LHCN-M2 (cell line): ENCODE results near the gene ADGRL4. TPM values are rescaled to one million over a fixed set of nuclear protein-coding genes. Genes with fewer than 3 reads are reported as not detected.
"Not testable (repeated sequence)": the region's sequence is repeated elsewhere in the genome, so short reads cannot be mapped to it uniquely, and the experiment has no call there.

Experiments used
- DNase-seq: peaks from one replicate; pipeline ENCODE4 v3.0.0-alpha.2; 2012; ENCODE audit warnings: low read depth
- total RNA-seq: library from RNA; depleted of rRNA; stranded (reverse); fragments of >200 nt; gene quantifications from 2 replicates; pipeline ENCODE4 v1.2.3, GENCODE V29; 2014

The ADGRL4 gene
- total RNA-seq, 1 experiment from 2014 or later = 2.0 TPM

DNA sequence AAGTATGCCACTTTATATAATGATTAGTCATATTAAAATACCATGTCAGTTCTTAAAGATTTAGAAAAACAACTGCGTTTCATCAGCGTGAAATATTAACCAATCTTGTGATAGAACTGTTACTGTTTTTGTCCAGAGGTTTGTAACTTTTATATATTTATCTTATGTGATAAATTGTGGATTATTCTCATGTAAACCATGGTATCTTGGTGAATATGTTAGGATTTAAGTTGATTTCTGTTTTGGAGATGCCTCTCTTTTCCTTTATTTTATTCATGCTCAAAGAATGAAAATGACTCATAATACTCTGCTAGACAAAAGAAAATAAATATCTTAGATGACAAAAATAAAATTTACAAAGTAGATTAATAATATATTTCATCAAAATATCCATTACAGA is 88.4 kb downstream of the ADGRL4 start:
- DNase-seq = peak; percentile 26

DNA sequence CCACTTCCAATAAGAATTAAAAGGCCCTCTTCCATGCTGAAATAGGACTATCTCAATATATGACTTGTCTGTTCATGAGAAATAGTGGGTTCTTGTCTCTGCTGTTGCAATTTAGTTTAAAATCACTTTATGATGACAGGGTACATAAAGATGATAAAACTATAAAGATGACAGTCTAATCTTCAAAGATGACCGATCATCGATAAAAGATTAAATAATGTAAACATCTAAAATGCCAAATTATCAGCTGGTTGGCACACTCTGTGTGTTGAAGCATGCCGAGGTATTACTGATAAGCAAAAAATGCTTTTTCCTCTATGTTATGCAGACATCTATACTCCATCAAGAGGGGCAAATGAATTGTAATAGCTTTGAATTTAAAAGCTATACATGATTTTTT is 89.5 kb downstream of the ADGRL4 start:
- no peak for DNase-seq

DNA sequence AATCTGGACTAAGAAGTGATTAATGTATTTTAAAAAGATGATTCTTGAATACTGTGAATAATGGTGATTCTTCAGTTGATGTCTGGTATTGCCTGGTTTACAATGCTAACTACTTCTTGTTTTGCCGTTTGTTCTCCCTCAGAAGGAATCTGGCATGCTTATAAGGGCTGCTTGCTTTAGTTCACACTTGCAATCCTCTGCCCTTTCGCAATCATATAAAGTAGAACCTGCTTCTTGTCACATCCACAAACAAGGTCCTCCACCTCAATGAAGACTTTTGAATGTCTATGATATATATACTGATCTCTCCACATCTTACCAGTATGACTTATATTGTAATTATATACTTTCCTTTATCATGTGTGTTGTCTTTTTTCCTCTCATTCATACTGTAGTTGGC is 92.6 kb downstream of the ADGRL4 start:
- DNase-seq = no peak

DNA sequence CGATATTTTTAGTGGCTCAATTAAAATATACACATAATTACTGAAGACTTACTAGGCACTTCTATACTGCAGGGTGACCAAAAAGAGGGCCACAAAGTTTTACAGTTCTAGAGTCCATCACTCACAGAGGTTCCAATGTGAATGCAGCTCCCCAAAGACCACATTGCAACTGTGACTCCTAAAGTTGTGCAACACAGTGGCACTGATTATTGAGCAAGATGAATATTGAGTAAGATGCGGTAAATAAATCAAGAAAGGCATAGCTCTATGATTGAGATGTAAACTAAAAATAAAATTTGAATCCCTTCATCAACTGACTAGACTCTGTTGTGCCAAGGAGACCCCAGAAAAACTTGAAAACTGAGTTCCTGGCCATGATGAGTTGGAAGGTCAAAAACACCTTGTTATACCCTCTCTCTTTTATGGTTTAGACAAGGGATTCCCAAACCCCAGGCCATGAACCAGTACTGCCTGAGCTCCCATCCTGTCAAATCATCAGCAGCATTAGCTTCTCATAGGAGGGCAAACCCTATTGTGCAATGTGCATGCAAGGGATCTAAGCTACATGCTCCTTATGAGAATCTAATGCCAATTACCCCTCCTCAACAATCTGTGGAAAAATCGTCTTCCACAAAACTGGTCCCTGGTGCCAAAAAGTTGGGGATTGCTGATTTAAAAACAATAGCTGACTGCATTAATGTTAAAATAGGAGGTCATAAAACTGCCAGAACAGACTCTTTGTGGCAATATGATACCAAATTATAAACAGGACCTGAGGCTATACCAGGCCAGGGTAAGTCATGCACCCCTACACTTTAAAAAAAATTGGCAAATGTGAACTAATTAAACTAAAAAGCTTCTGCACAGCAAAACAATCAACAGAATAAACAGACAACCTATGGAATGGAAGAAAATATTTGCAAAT is 94.3 kb downstream of the ADGRL4 start:
- peak; percentile 15 for DNase-seq

DNA sequence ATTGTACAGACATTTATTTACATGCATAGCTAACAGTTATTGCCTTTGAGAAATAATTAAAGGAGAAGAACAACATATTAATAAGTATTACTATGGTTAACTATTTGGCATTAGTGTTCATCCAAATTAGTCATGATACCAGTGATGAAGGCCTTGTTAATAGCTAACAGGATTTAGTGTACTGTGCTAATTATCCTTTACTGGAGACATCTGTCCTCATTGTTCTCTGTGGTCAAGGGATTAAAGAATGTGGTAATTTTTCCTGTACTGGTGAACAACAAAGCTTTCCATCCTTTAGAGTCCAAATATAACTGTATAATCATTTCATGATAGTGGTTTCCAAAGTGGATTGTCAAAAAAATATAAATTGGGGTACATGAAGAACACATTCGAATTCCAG is 103.9 kb downstream of the ADGRL4 start:
- peak; percentile 45 for DNase-seq

DNA sequence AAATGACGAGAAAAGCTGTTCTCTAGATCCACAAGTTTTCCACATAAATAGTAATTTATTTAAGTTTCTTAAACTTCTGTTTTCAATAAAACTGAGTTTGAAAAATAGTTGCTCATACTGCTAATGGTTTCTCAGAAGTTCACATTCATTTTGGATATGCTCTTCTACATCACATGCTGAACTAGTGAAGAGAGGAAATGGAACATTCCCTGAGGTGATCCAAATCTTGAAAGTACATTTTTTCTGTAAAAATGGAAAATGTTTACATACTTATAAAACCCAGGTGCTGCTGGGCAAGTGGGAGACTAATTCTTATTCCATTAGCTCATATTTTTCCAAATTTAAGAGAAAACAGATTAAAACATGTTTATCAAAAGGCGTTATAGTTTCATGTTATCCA is 111.7 kb downstream of the ADGRL4 start:
- no peak for DNase-seq

DNA sequence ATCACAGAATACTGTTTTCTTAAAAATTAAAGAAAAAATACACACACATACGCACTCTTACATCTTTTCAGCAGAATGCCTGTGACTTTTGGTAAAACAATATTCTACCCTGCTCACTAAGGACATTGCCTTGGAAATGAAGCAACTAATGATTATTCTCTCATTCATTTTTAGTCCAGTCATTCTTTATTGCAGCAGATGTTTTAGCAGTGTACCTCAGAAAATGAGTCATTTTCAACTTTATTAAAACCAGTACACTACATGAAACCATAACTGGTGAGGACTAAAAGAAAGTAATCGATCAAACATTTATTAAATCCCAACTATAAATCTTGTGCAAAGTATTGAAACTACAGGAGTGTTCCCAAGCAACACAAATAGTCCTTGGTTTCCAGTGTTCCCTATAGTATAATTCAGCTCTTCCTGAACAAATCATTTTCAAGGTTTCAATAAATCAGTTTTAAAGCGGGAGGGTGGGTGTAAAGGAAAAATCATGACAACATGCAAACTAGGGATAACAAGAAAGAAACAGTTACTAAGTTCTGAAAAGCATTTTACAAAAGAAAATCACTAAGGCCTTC is 114.2 kb downstream of the ADGRL4 start:
- DNase-seq = peak; percentile 56

DNA sequence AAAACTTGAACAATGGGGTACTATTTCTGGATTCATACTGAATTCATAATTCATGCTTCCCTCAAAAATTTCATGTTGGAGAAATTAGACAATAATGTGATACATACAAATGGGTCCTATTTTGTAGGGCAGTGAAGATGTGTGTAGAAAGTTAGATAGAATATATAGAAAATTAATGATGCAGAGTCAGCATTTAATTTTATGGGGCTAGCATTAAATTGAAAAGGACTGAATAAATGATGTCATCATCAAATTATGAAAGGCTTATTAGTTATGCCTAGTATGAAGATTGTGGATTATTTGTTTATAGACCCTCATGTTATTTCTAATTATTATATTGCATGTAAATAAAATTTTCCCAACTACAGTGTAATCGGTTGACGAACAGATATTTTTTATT is 119.1 kb downstream of the ADGRL4 start:
- no peak for DNase-seq

DNA sequence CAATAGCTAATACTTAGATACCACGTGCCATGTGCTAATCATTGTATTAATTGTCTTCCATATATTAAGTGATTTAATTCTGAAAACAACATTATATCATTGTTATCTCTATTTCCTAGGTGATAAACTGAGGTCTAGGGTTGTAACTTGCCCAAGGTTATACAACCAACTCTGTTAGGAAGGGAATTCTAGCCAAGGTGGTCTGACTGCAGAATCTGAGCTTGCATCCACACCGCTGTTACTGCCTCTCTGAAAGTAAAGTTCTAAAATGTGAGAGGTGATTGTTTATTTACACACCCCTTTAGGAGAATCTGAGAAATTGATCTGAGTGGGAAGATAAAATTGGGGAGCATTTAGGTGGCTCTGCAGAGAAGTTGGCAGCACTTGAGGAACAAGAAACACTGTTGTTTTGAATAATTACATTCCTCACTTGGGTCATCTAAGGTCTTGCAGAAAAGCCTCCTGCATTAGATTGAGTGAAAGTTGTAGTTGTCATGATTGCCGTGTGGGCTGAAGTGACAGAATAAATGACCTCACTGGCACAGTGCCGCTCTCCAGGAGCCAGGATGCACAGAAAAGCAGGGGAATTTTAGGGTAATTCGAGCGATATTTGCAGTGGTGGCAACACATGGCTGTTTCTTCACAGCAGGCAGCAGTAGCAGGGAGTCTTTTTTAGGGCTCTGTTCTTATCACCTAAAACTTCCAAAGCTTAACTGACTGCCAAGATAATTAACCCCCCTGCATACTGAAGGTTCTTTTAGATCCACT is 121.7 kb downstream of the ADGRL4 start:
- DNase-seq = peak; percentile 18

DNA sequence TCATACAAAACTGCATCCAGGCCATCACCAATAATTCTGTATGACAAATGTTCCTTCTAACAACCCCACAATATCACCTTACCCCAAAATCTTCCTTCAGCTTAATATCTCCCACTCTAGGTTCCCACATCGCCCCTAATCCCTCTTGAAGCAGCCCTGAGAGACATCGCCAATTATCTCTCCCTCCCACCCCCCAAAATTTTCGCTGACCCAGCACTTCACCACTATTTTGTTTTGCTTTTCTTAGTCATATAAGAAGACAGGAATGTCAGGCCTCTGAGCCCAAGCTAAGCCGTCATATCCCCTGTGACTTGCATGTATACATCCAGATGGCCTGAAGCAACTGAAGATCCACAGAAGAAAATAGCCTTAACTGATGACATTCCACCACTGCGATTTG is 126.3 kb downstream of the ADGRL4 start:
- no peak for DNase-seq

DNA sequence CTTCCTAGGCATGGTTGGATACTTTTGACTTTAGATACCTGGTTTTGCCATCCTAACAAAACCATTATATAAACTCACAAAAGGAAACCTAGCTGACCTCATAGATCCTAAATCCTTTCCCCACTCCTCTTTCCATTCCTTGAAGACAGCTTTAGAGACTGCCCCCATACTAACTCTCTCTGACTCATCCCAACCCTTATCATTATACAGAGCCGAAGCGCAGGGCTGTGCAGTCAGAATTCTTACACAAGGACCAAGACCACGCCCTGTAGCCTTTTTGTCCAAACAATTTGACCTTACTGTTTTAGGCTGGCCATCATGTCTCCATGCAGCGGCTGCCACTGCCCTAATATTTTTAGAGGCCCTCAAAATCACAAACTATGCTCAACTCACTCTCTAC is 130.5 kb downstream of the ADGRL4 start:
- not testable (repeated sequence) for DNase-seq

DNA sequence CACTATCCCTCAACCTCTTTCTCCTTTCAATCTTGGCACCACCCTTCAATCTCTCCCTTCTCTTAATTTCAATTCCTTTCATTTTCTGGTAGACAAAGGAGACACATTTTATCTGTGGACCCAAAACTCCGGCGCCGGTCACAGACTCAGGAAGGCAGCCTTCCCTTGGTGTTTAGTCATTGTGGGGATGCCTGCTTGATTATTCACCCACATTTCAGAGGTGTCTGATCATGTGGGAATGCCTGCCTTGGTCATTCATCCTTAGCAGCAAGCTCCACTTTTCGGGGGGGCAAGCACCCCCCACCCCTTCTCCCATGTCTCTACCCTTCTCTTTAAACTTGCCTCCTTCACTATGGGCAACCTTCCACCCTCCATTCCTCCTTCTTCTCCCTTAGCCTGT is 133.7 kb downstream of the ADGRL4 start:
- DNase-seq = peak; percentile 68

DNA sequence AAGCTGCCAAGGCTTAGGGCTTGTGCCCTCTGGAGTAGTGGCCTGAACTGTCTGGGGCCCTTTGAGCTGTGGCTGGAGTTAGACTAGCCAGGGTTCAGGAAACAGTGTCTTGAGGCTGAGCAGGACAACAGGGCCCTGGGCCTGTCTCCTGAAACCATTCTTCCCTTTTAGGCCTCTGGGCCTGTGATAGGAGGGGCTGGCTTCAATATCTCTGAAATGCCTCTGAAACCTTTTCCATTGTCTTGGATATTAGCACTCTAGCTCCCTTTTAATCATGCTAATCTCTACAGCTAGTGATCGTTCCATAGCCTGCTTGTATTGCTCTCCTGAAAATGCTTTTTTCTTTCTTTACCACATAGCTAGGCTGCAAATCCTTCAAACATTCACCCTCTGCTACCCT is 135.3 kb downstream of the ADGRL4 start:
- DNase-seq = no peak

DNA sequence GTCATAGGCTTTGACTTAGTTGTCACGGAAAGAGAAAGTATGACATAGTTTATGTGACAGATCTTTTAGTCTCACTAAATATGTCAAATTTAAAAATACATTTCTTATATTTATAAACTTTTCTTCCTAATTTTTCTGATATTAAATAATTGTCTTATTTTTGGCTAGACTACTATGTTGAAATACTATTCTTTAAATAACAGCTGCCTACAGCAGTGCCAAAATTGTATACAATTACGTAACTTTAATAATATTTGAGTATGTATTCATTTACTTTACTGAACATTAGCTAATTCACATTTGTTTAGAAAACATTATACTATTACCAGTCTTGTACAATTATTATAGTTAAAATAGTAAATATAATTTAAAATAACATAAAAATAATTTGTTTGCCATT is 137.4 kb downstream of the ADGRL4 start:
- no peak for DNase-seq

DNA sequence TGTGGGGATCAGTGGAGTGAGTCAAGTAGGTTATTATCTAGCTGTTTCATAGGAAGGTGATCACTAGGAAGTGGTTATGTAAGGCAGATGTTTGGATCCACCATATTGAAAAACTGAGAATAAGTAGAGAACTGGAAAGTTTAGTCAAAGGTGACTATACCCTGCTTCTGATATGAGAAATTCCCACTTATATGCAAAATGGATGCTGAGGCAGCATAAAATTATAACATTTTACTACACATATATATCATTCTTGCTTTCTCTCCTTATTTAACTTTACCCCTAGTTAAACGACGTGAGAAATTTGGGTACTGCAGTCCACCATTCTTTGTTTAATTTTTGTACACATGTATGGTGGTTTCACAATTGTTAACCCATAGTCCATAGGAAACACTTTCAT is 142.4 kb downstream of the ADGRL4 start:
- no peak for DNase-seq

DNA sequence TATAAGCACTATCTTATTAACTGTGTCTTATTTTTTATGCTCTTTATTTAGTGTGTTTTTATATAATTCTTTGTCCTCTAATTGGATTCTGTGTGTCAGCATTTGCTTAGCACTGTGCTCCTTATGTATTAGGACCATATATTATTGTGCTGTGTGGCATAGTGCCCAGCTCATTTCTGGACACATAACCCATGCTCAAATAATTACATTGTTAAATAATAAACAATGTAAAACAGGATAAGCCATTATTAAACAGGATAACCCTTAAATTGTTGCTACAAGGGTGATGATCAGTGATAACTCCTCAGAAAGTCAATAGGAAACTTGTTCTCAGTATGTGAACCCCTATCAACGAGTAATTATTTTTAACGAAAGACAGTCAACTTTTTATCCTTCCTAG is 150.4 kb downstream of the ADGRL4 start:
- no peak for DNase-seq

DNA sequence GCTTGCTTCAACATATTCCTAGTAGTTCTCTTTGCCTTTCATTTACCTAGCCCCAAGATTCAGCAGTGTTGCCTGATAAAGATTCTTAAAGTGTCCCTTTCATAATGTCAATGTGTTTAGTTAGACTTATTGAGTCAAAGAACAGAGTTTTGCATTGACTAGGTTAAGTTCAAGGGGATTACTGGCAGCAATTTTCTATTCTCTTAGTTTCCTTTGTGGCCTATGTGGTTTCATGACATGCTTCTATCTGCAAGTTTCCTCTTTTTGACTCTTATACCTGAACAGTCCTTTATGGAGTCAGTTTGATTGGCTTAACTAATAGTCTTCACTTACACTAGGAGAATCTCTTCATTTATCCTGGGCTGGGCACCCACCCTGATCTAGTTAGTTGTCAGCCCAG is 151.3 kb downstream of the ADGRL4 start:
- no peak for DNase-seq

DNA sequence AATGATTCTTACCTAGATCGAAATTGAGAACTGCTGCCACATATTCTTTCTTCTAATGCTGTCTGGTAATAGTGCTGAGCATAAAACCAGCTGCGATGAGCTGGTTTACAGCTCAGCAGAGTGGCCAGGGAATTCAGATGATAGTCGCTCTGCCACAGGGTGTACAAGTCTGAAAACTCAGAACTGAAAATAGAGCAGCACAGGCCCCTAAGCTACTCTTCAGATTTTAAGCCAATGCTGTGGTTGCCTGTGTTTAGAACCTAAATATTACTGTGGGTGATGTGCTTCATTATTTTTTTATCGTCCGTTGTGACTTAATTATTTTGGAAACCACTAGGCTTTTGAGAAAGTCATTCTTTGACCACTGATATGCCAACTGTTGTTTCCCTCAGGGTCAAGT is 152.0 kb downstream of the ADGRL4 start:
- no peak for DNase-seq

DNA sequence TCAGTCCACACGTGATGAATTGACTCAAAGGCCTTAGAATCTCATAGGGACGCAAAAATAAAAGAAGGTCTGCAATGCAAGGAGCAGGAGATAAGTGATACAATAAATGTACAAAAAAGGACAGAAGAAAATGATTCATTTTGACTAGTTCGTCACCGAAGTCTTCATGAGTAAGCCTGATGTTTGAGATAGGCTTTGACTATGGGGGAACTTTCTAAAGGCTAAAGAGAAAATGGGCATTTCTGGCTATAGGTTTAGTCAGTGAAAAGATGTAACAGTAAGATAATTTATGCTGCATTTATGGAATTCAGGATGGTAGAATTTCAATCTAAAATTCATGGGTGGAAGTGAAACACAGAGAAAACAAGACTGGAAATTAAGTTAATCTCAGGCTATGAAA is 163.0 kb downstream of the ADGRL4 start:
- DNase-seq = peak; percentile 26

DNA sequence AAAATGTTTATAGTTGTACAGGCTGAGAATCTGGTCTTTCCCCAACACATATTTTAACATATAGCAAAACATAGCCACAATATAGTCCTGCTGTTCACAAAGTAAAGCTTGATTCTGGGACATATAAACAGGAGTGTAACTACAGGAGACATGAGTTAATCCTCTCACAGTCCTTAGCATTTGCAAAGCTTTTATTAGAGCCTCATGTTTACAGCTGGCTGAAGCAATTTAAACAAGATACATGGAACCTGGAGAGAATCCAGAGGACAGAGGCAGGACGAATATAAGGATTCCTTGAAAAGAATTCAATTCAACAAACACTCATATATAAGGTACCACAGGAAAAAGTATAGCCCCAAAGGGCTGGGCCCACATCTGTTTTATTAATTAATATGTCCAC is 163.4 kb downstream of the ADGRL4 start:
- no peak for DNase-seq

DNA sequence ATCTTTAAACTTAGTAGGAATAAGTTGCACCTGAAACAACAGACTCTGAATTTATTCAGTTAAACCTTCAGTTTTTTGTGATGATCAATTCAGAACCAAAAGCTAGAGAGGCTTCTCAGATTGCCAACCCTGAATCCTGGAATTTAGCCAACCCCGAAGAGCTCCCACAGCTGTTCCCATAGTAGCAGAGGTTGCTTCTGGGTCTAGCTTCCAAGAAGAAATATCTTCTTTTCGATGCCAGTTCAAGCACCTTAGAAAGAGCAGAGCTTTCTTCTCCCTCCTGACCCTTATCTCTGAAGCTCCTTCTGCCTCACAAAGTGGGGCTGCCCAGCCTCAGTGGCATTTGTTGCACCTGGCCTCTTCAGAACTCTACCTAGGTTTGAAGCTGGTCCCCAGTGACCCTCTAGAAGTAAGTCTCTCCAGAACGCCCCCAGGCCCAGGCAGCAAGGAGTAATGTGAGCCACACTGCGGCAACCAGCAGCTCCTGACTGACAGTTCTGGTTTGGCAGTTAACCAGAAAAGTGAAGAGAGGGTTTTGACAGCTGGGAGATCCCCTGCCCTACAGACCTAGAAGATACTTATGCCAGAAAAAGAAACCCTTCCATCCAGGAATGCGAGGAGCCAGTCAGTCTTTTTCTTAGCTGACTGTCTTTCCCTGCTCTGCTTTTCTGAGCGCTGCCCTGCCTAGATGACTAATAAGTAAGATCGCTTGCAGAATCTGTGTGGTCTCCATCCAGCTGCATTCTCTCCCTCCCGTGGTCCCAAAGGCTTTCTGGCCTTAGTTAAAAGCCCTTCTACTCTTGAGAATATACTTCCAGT is 165.9 kb downstream of the ADGRL4 start:
- peak; percentile 88 for DNase-seq
